K562 (cell line): ENCODE measurements around the gene METTL2A. TPM values are rescaled to one million over a fixed set of nuclear protein-coding genes. Genes with fewer than 3 reads are reported as not detected.
"Not testable (repeated sequence)": the region's sequence is repeated elsewhere in the genome, so short reads cannot be mapped to it uniquely, and the experiment has no call there.

ENCODE experiments used
- ATAC-seq: fragments of 200-7000 bp; cut with Tn5 transposase; 3 replicates; pipeline ENCODE4 v1.9.1; 2020; ENCODE audit warnings: moderate library complexity
- BruUV-seq: library from RNA; stranded (reverse); fragments of 400-500 nt; replicated peaks from 2 replicates; lab custom pipeline; 2021; lab: Mats Ljungman, UMichigan
- CTCF ChIA-PET: fragments of 300-600 bp; formaldehyde crosslinking; extraction: SDS; loops from one replicate; lab custom pipeline; 2021; ENCODE audit warnings: low intra/inter-chr PET ratio; lab: Yijun Ruan, JAX
- POLR2A ChIA-PET: fragments of 300-600, 350-650 bp; sonication (Branson Sonifier 250); formaldehyde crosslinking; extraction: SDS; loops from one replicate; lab custom pipeline; 2021; ENCODE audit warnings: antibody characterized with exemption, inconsistent platforms; lab: Yijun Ruan, JAX
- DNase-seq, 4 experiments: peaks; one replicate each; pipeline versions ENCODE4 v3.0.0 to v3.0.0-alpha.2; 2011 to 2018; ENCODE audit warnings: low spot score in 3 of 4, mixed read lengths in 3 of 4; ENCODE audit errors: extremely low read depth in 1 of 4
- FAIRE-seq: peaks from 2 replicates; lab custom pipeline; 2011; peaks lifted over from hg19 to GRCh38; lab: Jason Lieb, UNC
- H2AFZ ChIP-seq: 2 replicates; pipeline ENCODE4 v1.6.0; 2011; ENCODE audit warnings: low read depth, low read length, control low read depth, inconsistent platforms
- H3K27ac ChIP-seq: fragments of 200-600 bp; 3 replicates; pipeline ENCODE4 v1.8.0; 2011; ENCODE audit warnings: low read depth, mild to moderate bottlenecking, control low read depth, inconsistent platforms, low read length, moderate library complexity, mixed read lengths; ENCODE audit errors: extremely low read depth
- H3K27me3 ChIP-seq, 2 experiments: fragments of 300-600 bp in 1 of 2; 2 replicates in 1 of 2; 3 replicates in 1 of 2; pipeline versions ENCODE4 v1.6.0 to v1.8.0; 2011; ENCODE audit warnings: inconsistent platforms in 2 of 2, low read length in 2 of 2, mild to moderate bottlenecking in 1 of 2, mixed read lengths in 1 of 2, moderate library complexity in 1 of 2; ENCODE audit not compliant: control insufficient read depth in 2 of 2, insufficient read depth in 2 of 2
- H3K36me3 ChIP-seq: fragments of 300-600 bp; 3 replicates; pipeline ENCODE4 v1.8.0; 2011; ENCODE audit warnings: mild to moderate bottlenecking, low read length, inconsistent platforms; ENCODE audit not compliant: control insufficient read depth, insufficient read depth
- H3K4me1 ChIP-seq, 2 experiments: fragments of 200-600 bp in 1 of 2; replicated peaks in 1 of 2; 2 replicates in 1 of 2; 3 replicates in 1 of 2; pipeline versions ENCODE4 v1.5.1 to v1.8.0; 2011; ENCODE audit warnings: inconsistent platforms in 2 of 2, low read length in 2 of 2, mild to moderate bottlenecking in 1 of 2, mixed read lengths in 1 of 2, moderate library complexity in 1 of 2; ENCODE audit not compliant: control insufficient read depth in 2 of 2, insufficient read depth in 2 of 2
- H3K4me2 ChIP-seq: 2 replicates; pipeline ENCODE4 v1.6.1; 2011; ENCODE audit warnings: low read length, control low read depth, inconsistent platforms, mixed read lengths; ENCODE audit not compliant: insufficient read depth
- H3K4me3 ChIP-seq: fragments of 200-600 bp; sonication (generic), shearing (Covaris generic); 2 replicates; pipeline ENCODE4 v1.5.1; 2016; ENCODE audit warnings: control low read depth, inconsistent platforms
- H3K79me2 ChIP-seq: fragments of 200-600 bp; 3 replicates; pipeline ENCODE4 v1.8.0; 2011; ENCODE audit warnings: low read length, inconsistent platforms; ENCODE audit not compliant: control insufficient read depth, insufficient read depth
- H3K9ac ChIP-seq, 2 experiments: 2 replicates each; pipeline versions ENCODE4 v1.6.0 to v1.6.1; 2011; ENCODE audit warnings: low read depth in 2 of 2, low read length in 2 of 2, control low read depth in 1 of 2, inconsistent platforms in 1 of 2, mild to moderate bottlenecking in 1 of 2, mixed read lengths in 1 of 2; ENCODE audit not compliant: insufficient read depth in 1 of 2
- H3K9me1 ChIP-seq: one replicate; pipeline ENCODE4 v1.6.0; 2011; ENCODE audit warnings: inconsistent platforms, mild to moderate bottlenecking, low read length, moderate library complexity; ENCODE audit not compliant: control insufficient read depth, insufficient read depth
- H3K9me3 ChIP-seq: replicated peaks from 2 replicates; pipeline ENCODE4 v1.5.1; 2011; ENCODE audit warnings: low read depth, low read length, inconsistent platforms; ENCODE audit not compliant: control insufficient read depth, insufficient read depth
- H4K20me1 ChIP-seq: replicated peaks from 2 replicates; pipeline ENCODE4 v1.6.1; 2011; ENCODE audit warnings: low read length, inconsistent platforms, mixed read lengths; ENCODE audit not compliant: control insufficient read depth, insufficient read depth
- EGR1 ChIP-seq: fragments of 450-650 bp; conservative IDR thresholded peaks from 2 replicates; pipeline ENCODE4 v1.6.1; 2017; ENCODE audit warnings: mild to moderate bottlenecking
- GATAD2B ChIP-seq: fragments of 450-650 bp; IDR thresholded peaks from 2 replicates; pipeline ENCODE4 v1.6.1; 2017; ENCODE audit warnings: mild to moderate bottlenecking, borderline replicate concordance
- MAZ ChIP-seq, 2 experiments: fragments of 450-650 bp in 1 of 2; sonication (generic) in 1 of 2; formaldehyde crosslinking; IDR thresholded peaks in 1 of 2; conservative IDR thresholded peaks in 1 of 2; 2 replicates each; pipeline versions ENCODE4 v1.4.0 to v1.5.0; 2020; ENCODE audit warnings: mild to moderate bottlenecking in 1 of 2, missing genetic modification reagents in 1 of 2
- RBFOX2 ChIP-seq: fragments of 200-400 bp; formaldehyde crosslinking; IDR thresholded peaks from 2 replicates; pipeline ENCODE4 v1.6.1; 2017; ENCODE audit warnings: low read depth, mild to moderate bottlenecking, low read length, moderate library complexity
- SAFB ChIP-seq: fragments of 200-400 bp; formaldehyde crosslinking; IDR thresholded peaks from 2 replicates; pipeline ENCODE4 v1.6.1; 2017; ENCODE audit warnings: low read depth, low read length, borderline replicate concordance
- SIN3B ChIP-seq: fragments of 450-650 bp; IDR thresholded peaks from 2 replicates; pipeline ENCODE4 v1.6.1; 2017; ENCODE audit warnings: low read depth, mild to moderate bottlenecking, moderate library complexity
- SMAD4 ChIP-seq: fragments of 250-450 bp; sonication (Bioruptor Pico); conservative IDR thresholded peaks from 2 replicates; pipeline ENCODE4 v1.8.0; 2021; ENCODE audit warnings: inconsistent platforms, mild to moderate bottlenecking, moderate library complexity
- ZFX ChIP-seq: sonication (generic); formaldehyde crosslinking; IDR thresholded peaks from 2 replicates; pipeline ENCODE4 v1.8.0; 2022; ENCODE audit warnings: mild to moderate bottlenecking, missing genetic modification reagents, moderate library complexity
- WGBS: fragments of 100-300 bp; shearing (Covaris generic); methylation state at CpG from one replicate; pipeline ENCODE4 v1.1.6; 2016; ENCODE audit warnings: low coverage, mixed read lengths; ENCODE audit not compliant: insufficient coverage; ENCODE audit errors: missing lambda C conversion rate; 5-methylcytosine and 5-hydroxymethylcytosine counted together
- in situ Hi-C: fragments of 300-500 bp; cut with MboI; formaldehyde crosslinking; loops from 4 replicates; pipeline ENCODE4 v1.15.0; 2018; ENCODE audit warnings: inconsistent platforms, mixed read lengths
- intact Hi-C: fragments of 100-400 bp; cut with micrococcal nuclease; formaldehyde crosslinking; loops from 2 replicates; pipeline ENCODE4 v1.14.2; 2022
- polyA plus RNA-seq, 8 experiments: library from polyadenylated mRNA; depleted of rRNA in 4 of 8; stranded (reverse) in 5 of 8; unstranded in 3 of 8; fragments of >200 nt; fragmentation: Nextera tagmentation in 2 of 8; fragmentation: Illumina TruSeq in 1 of 8; extraction: Ambion mirVana in 2 of 8; extraction: Trizol in 1 of 8; gene quantifications; 2 replicates each; pipeline versions ENCODE4 v1.2.1 to v1.2.3, GENCODE V29; 2011 to 2014; ENCODE audit warnings: inconsistent platforms in 1 of 8, missing spikeins in 1 of 8
- total RNA-seq, 7 experiments: library from RNA; depleted of rRNA in 6 of 7; stranded (reverse); fragments of >200 nt in 6 of 7; fragmentation: Illumina TruSeq in 2 of 7; extraction: Trizol in 2 of 7; gene quantifications; 2 replicates each; pipeline versions ENCODE4 v1.2.1 to v1.2.3, GENCODE V29; 2011 to 2021; ENCODE audit warnings: low replicate concordance in 1 of 7

METTL2A gene
- total and polyA plus RNA-seq, 9 of the 15 experiments (the other 6 are each of a cell fraction or from before 2014, with no cell fraction given), result 21.0 to 52.5 (median 33.2) TPM

DNA sequence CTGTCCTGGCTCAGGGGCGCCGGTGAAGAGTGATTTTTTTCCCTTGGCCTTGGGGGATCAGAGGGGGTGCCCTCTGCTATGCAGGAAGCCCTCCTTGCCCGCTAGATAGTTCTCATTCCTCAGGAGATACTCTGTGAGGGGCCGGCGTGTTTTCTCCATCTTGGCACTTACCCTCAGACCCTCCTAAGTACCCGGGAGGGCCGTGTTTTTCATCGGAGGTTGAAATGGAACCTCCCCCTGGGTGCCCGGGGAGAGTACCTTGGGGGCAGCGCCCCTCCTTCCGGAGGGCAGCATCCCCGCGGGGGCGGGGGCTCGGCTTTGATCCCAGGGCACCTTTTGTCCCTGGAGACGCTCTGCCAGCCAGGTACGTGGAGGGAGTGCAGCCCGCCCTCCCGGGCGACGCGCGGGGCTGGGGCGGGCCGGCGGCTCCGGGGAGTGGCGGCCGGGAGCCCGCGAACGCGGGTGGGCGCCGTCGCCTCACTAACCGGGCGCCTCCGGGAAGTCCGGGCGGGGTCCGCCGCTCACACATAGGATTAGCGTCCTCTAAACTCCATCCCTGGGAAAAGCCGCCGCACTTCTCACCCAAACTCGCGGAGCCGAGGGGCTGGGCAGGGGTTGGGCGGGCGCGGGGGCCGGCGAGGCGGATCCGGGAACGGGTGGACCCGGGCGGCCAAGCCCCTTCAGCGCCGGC, 54.2 kb downstream of the METTL2A start:
- WGBS, result 3% methylated on average over 35 of the region's 61 CpGs
- H3K36me3 ChIP-seq, result peaks cover 12% of the 10 kb centered on the region; the same call in 2 of the 3 replicates
- H3K27me3 ChIP-seq, H3K9me3 ChIP-seq, H3K9me1 ChIP-seq, BruUV-seq, H4K20me1 ChIP-seq, H3K4me1 ChIP-seq, FAIRE-seq, POLR2A ChIA-PET, in situ Hi-C loops: not testable (repeated sequence)
- peak; percentile 22 for ATAC-seq
- H3K27ac ChIP-seq, result peak overlapping the region; percentile 74; the same call in 2 of the 3 replicates
- peak overlapping the region; percentile 70 for H3K4me2 ChIP-seq
- TF ChIP-seq ZFX (CRISPR knock-in tag) (0 out of 2 replicates have a peak, but pooled peaks have one; percentile 7), SIN3B (0 out of 2 replicates have a peak, but pooled peaks have one; percentile 34), GATAD2B (peak; percentile 65; the same call in 1 of the 2 replicates), SAFB (peak; percentile 96), EGR1 (peak; percentile 30; the same call in 1 of the 2 replicates), RBFOX2 (peak; percentile 57), SMAD4 (CRISPR knock-in tag) (0 out of 2 replicates have a peak, but pooled peaks have one; percentile 11), MAZ (CRISPR knock-in tag; conservative IDR thresholded peaks at IDR 0.05 in 1 of 2, IDR thresholded peaks at IDR 0.05 in 1 of 2) (peak; percentile 21 to 52; a peak in 2 of 4 replicates)
- H2AFZ ChIP-seq, result peak overlapping the region; percentile 55; the same call in 1 of the 2 replicates
- CTCF ChIA-PET, result interaction anchor here (0.6 kb wide), 1 partner anchor 1371 kb away, joined by 3 read pairs; no protein-coding TSS in a partner anchor
- peaks cover 41% of the 10 kb centered on the region for H3K79me2 ChIP-seq
- intact Hi-C loops, result loop anchor here (10.0 kb wide), 1 partner anchor 53 kb away; the partner anchor contains the start of gene METTL2A
- peak; percentile 22 to 62 (median 48) for DNase-seq
- H3K9ac ChIP-seq, result peak overlapping the region; percentile 63 to 92; a peak in 3 of 4 replicates
- H3K4me3 ChIP-seq, result peak overlapping the region; percentile 57
